GM19099 (cell line): ENCODE measurements around the gene SLF1.

Experiments
- POLR2A ChIP-seq: IDR thresholded peaks from 3 replicates; pipeline ENCODE4 v1.6.1; 2011; ENCODE audit warnings: low read depth; ENCODE audit not compliant: insufficient read length; ENCODE audit errors: extremely low read depth

The SLF1 gene

GRCh38 chr5:94618493-94619328, at the start of gene SLF1, which contains the start of gene KIAA0825:
TSS of gene SLF1 (plus strand) at chr5:94618669. CDS start at chr5:94628811, 10,142 bp downstream.
TSS of gene KIAA0825 (minus strand) at chr5:94618604. CDS start at chr5:94537126, 81,478 bp downstream.
- peak; percentile 66 for TF ChIP-seq POLR2A

- TF ChIP-seq POLR2A: no peak
Observed at GRCh38 chr5:94571415-94571814, 47.1 kb upstream of the SLF1 start.

- TF ChIP-seq POLR2A: no peak
Observed at GRCh38 chr5:94575196-94575595, 43.3 kb upstream of the SLF1 start.

GRCh38 chr5:94577466-94578245, 40.8 kb upstream of the SLF1 start:
- TF ChIP-seq POLR2A: no peak

- TF ChIP-seq POLR2A: no peak
Observed at GRCh38 chr5:94595281-94595840, 23.1 kb upstream of the SLF1 start.

- no peak for TF ChIP-seq POLR2A
Observed at GRCh38 chr5:94613583-94613982, 4.9 kb upstream of the SLF1 start.

GRCh38 chr5:94614156-94614805, 4.2 kb upstream of the SLF1 start:
- no peak for TF ChIP-seq POLR2A

GRCh38 chr5:94615862-94616261, 2.6 kb upstream of the SLF1 start:
- no peak for TF ChIP-seq POLR2A

- TF ChIP-seq POLR2A: no peak
Observed at GRCh38 chr5:94618029-94618492, 408 bp upstream of the SLF1 start.

GRCh38 chr5:94620256-94620655, 1.8 kb downstream of the SLF1 start:
- TF ChIP-seq POLR2A: no peak

GRCh38 chr5:94621763-94622162, 3.3 kb downstream of the SLF1 start:
- TF ChIP-seq POLR2A: no peak

- no peak for TF ChIP-seq POLR2A
Observed at GRCh38 chr5:94623011-94623410, 4.5 kb downstream of the SLF1 start.

- no peak for TF ChIP-seq POLR2A
Observed at GRCh38 chr5:94623877-94624276, 5.4 kb downstream of the SLF1 start.

- no peak for TF ChIP-seq POLR2A
Observed at GRCh38 chr5:94627191-94627590, 8.7 kb downstream of the SLF1 start.

GRCh38 chr5:94632024-94632423, 13.6 kb downstream of the SLF1 start:
- TF ChIP-seq POLR2A: no peak
